HEK293 (cell line): Measurements from ENCODE around the gene ZNF664.

Experiments
- GLI2 ChIP-seq: fragments of 450-650 bp; formaldehyde crosslinking; IDR thresholded peaks from 2 replicates; pipeline ENCODE4; 2017; ENCODE audit warnings: missing biosample characterization, missing genetic modification characterization, low read depth, borderline replicate concordance
- PRDM1 ChIP-seq: fragments of 450-650 bp; formaldehyde crosslinking; IDR thresholded peaks from 2 replicates; pipeline ENCODE4; 2016; ENCODE audit warnings: missing biosample characterization, missing genetic modification characterization
- PRDM6 ChIP-seq: fragments of 450-650 bp; formaldehyde crosslinking; IDR thresholded peaks from 2 replicates; pipeline ENCODE4 v1.5.1; 2017; ENCODE audit warnings: missing biosample characterization, missing genetic modification characterization
- REPIN1 ChIP-seq: fragments of 450-650 bp; formaldehyde crosslinking; IDR thresholded peaks from 2 replicates; pipeline ENCODE4 v1.5.1; 2017; ENCODE audit warnings: missing biosample characterization, missing genetic modification characterization, low read depth
- SETDB1 ChIP-seq: IDR thresholded peaks from one replicate; pipeline ENCODE4 v1.6.1; 2017; ENCODE audit warnings: mild to moderate bottlenecking, low read length, moderate library complexity, mixed read lengths; ENCODE audit not compliant: insufficient read length
- TCF7L2 ChIP-seq: IDR thresholded peaks from 2 replicates; pipeline ENCODE4 v1.6.1; 2011; ENCODE audit warnings: low read depth, mild to moderate bottlenecking, inconsistent platforms, low read length, moderate library complexity, borderline replicate concordance
- YY1 ChIP-seq: fragments of 450-650 bp; formaldehyde crosslinking; IDR thresholded peaks from 2 replicates; pipeline ENCODE4 v1.5.1; 2018; ENCODE audit warnings: missing biosample characterization, missing genetic modification characterization
- ZBTB17 ChIP-seq: fragments of 450-650 bp; formaldehyde crosslinking; IDR thresholded peaks from 2 replicates; pipeline ENCODE4 v1.5.1; 2016; ENCODE audit warnings: missing biosample characterization, missing genetic modification characterization
- ZBTB44 ChIP-seq: fragments of 450-650 bp; IDR thresholded peaks from 2 replicates; pipeline ENCODE4 v1.5.1; 2018; ENCODE audit warnings: missing biosample characterization, mild to moderate bottlenecking, missing genetic modification characterization
- ZBTB8A ChIP-seq: fragments of 450-650 bp; formaldehyde crosslinking; IDR thresholded peaks from 2 replicates; pipeline ENCODE4 v1.5.1; 2016; ENCODE audit warnings: missing biosample characterization, missing genetic modification characterization
- ZFHX2 ChIP-seq: fragments of 450-650 bp; formaldehyde crosslinking; conservative IDR thresholded peaks from 2 replicates; pipeline ENCODE4 v1.5.1; 2016; ENCODE audit warnings: missing biosample characterization, missing genetic modification characterization
- ZFP37 ChIP-seq: fragments of 450-650 bp; formaldehyde crosslinking; IDR thresholded peaks from 2 replicates; pipeline ENCODE4 v1.5.1; 2016; ENCODE audit warnings: missing biosample characterization, missing genetic modification characterization
- ZNF133 ChIP-seq: fragments of 450-650 bp; formaldehyde crosslinking; IDR thresholded peaks from 2 replicates; pipeline ENCODE4 v1.5.1; 2016; ENCODE audit warnings: missing biosample characterization, missing genetic modification characterization
- ZNF146 ChIP-seq: fragments of 450-650 bp; formaldehyde crosslinking; IDR thresholded peaks from 2 replicates; pipeline ENCODE4 v1.5.1; 2016; ENCODE audit warnings: missing biosample characterization, missing genetic modification characterization
- ZNF169 ChIP-seq: fragments of 450-650 bp; formaldehyde crosslinking; IDR thresholded peaks from 2 replicates; pipeline ENCODE4 v1.5.1; 2016; ENCODE audit warnings: missing biosample characterization, missing genetic modification characterization
- ZNF335 ChIP-seq: fragments of 450-650 bp; formaldehyde crosslinking; conservative IDR thresholded peaks from 2 replicates; pipeline ENCODE4 v1.5.1; 2016; ENCODE audit warnings: missing biosample characterization, missing genetic modification characterization
- ZNF354C ChIP-seq: fragments of 450-650 bp; formaldehyde crosslinking; IDR thresholded peaks from 2 replicates; pipeline ENCODE4 v1.5.1; 2016; ENCODE audit warnings: missing biosample characterization, missing genetic modification characterization, low read depth, borderline replicate concordance
- ZNF501 ChIP-seq: fragments of 450-650 bp; formaldehyde crosslinking; IDR thresholded peaks from 2 replicates; pipeline ENCODE4 v1.5.1; 2016; ENCODE audit warnings: missing biosample characterization, missing genetic modification characterization
- ZNF610 ChIP-seq: fragments of 450-650 bp; formaldehyde crosslinking; IDR thresholded peaks from 2 replicates; pipeline ENCODE4 v1.5.1; 2016; ENCODE audit warnings: missing biosample characterization, missing genetic modification characterization, borderline replicate concordance
- ZNF768 ChIP-seq: fragments of 450-650 bp; formaldehyde crosslinking; IDR thresholded peaks from 2 replicates; pipeline ENCODE4 v1.5.1; 2018; ENCODE audit warnings: missing biosample characterization, mild to moderate bottlenecking, missing genetic modification characterization
- TF ChIP-seq, protein P1 (sequence below): fragments of 450-650 bp; formaldehyde crosslinking; IDR thresholded peaks from 2 replicates; pipeline ENCODE4 v1.5.1; 2016; ENCODE audit warnings: missing biosample characterization, missing genetic modification characterization
- TF ChIP-seq, protein P2 (sequence below): fragments of 450-650 bp; formaldehyde crosslinking; IDR thresholded peaks from 2 replicates; pipeline ENCODE4 v1.5.1; 2016; ENCODE audit warnings: missing biosample characterization, missing genetic modification characterization
- TF ChIP-seq, protein P3 (sequence below): fragments of 450-650 bp; formaldehyde crosslinking; IDR thresholded peaks from 2 replicates; pipeline ENCODE4 v1.5.1; 2016; ENCODE audit warnings: missing biosample characterization, missing genetic modification characterization
- TF ChIP-seq, protein P4 (sequence below): fragments of 450-650 bp; formaldehyde crosslinking; IDR thresholded peaks from 2 replicates; pipeline ENCODE4 v1.5.1; 2016; ENCODE audit warnings: missing biosample characterization, missing genetic modification characterization

ZNF664 gene

DNA sequence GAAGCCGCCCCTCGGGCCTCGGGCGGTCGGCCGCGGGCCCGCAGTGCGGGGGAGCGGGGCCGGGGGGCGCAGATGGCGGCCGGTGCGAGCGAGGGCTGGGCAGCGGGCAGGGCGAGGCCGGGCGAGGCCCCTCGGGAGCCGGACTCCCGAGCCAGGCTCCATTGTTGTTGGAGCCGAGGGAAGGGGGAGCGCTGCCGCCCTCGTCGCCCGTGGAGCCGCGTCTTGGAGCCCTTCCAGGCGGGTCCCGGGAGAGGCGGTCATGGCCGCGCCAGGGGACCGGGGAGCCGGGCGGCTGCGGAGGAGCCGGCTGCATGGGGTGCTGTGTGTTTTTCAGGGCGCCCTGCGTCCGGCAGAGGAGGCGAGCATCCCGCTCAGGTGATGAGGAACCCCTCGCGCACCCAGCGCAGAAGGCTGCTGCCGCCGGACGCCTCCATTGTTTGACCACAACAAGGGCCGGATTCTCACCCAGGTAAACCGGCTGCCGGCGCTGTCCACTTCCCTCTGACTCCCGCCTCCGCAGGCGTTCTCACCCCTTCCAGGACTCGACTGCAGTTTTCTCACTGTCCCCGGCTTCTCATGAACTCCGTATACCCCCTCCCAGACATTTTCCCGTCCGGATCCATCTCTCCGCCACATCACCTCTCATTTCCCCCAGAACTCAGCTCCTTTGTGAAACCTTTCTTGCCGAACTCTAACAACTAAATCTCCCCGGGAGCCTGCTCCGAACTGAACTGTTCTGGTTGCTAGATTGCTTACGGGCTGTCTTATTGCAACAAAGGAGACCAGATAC, 732 bp downstream of the ZNF664 start (continued):
- TF ChIP-seq ZFHX2 (tag by site-specific recombination) = peak; percentile 26; the same call in 1 of the 2 replicates
- TF ChIP-seq, protein P1, sequence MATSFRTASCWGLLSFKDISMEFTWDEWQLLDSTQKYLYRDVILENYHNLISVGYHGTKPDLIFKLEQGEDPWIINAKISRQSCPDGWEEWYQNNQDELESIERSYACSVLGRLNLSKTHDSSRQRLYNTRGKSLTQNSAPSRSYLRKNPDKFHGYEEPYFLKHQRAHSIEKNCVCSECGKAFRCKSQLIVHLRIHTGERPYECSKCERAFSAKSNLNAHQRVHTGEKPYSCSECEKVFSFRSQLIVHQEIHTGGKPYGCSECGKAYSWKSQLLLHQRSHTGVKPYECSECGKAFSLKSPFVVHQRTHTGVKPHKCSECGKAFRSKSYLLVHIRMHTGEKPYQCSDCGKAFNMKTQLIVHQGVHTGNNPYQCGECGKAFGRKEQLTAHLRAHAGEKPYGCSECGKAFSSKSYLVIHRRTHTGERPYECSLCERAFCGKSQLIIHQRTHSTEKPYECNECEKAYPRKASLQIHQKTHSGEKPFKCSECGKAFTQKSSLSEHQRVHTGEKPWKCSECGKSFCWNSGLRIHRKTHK (tag by site-specific recombination) = no peak
- TF ChIP-seq, protein P2, sequence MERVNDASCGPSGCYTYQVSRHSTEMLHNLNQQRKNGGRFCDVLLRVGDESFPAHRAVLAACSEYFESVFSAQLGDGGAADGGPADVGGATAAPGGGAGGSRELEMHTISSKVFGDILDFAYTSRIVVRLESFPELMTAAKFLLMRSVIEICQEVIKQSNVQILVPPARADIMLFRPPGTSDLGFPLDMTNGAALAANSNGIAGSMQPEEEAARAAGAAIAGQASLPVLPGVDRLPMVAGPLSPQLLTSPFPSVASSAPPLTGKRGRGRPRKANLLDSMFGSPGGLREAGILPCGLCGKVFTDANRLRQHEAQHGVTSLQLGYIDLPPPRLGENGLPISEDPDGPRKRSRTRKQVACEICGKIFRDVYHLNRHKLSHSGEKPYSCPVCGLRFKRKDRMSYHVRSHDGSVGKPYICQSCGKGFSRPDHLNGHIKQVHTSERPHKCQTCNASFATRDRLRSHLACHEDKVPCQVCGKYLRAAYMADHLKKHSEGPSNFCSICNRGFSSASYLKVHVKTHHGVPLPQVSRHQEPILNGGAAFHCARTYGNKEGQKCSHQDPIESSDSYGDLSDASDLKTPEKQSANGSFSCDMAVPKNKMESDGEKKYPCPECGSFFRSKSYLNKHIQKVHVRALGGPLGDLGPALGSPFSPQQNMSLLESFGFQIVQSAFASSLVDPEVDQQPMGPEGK (tag by site-specific recombination) = peak; percentile 20; the same call in 1 of the 2 replicates
- TF ChIP-seq PRDM6 (tag by site-specific recombination) = no peak
- TF ChIP-seq ZNF335 = peak; percentile 85
- TF ChIP-seq GLI2 (tag by site-specific recombination) = no peak
- no peak for TF ChIP-seq REPIN1 (tag by site-specific recombination)
- TF ChIP-seq ZNF501 (tag by site-specific recombination) = 0 out of 2 replicates have a peak, but pooled peaks have one; percentile 40
- peak; percentile 55 for TF ChIP-seq YY1 (tag by site-specific recombination)
- no peak for TF ChIP-seq ZNF146 (tag by site-specific recombination)
- TF ChIP-seq PRDM1 (tag by site-specific recombination) = no peak
- TF ChIP-seq ZNF133 (tag by site-specific recombination) = no peak
- no peak for TF ChIP-seq SETDB1
- no peak for TF ChIP-seq ZNF354C (tag by site-specific recombination)
- TF ChIP-seq ZBTB17 = peak; percentile 79
- TF ChIP-seq ZNF610 (tag by site-specific recombination) = no peak
- TF ChIP-seq ZBTB44 = no peak
- TF ChIP-seq, protein P3, sequence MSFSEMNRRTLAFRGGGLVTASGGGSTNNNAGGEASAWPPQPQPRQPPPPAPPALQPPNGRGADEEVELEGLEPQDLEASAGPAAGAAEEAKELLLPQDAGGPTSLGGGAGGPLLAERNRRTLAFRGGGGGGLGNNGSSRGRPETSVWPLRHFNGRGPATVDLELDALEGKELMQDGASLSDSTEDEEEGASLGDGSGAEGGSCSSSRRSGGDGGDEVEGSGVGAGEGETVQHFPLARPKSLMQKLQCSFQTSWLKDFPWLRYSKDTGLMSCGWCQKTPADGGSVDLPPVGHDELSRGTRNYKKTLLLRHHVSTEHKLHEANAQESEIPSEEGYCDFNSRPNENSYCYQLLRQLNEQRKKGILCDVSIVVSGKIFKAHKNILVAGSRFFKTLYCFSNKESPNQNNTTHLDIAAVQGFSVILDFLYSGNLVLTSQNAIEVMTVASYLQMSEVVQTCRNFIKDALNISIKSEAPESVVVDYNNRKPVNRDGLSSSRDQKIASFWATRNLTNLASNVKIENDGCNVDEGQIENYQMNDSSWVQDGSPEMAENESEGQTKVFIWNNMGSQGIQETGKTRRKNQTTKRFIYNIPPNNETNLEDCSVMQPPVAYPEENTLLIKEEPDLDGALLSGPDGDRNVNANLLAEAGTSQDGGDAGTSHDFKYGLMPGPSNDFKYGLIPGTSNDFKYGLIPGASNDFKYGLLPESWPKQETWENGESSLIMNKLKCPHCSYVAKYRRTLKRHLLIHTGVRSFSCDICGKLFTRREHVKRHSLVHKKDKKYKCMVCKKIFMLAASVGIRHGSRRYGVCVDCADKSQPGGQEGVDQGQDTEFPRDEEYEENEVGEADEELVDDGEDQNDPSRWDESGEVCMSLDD (tag by site-specific recombination) = peak; percentile 74
- no peak for TF ChIP-seq ZNF768 (tag by site-specific recombination)
- peak; percentile 61 for TF ChIP-seq ZBTB8A (tag by site-specific recombination)
- TF ChIP-seq TCF7L2 = no peak
- TF ChIP-seq, protein P4, sequence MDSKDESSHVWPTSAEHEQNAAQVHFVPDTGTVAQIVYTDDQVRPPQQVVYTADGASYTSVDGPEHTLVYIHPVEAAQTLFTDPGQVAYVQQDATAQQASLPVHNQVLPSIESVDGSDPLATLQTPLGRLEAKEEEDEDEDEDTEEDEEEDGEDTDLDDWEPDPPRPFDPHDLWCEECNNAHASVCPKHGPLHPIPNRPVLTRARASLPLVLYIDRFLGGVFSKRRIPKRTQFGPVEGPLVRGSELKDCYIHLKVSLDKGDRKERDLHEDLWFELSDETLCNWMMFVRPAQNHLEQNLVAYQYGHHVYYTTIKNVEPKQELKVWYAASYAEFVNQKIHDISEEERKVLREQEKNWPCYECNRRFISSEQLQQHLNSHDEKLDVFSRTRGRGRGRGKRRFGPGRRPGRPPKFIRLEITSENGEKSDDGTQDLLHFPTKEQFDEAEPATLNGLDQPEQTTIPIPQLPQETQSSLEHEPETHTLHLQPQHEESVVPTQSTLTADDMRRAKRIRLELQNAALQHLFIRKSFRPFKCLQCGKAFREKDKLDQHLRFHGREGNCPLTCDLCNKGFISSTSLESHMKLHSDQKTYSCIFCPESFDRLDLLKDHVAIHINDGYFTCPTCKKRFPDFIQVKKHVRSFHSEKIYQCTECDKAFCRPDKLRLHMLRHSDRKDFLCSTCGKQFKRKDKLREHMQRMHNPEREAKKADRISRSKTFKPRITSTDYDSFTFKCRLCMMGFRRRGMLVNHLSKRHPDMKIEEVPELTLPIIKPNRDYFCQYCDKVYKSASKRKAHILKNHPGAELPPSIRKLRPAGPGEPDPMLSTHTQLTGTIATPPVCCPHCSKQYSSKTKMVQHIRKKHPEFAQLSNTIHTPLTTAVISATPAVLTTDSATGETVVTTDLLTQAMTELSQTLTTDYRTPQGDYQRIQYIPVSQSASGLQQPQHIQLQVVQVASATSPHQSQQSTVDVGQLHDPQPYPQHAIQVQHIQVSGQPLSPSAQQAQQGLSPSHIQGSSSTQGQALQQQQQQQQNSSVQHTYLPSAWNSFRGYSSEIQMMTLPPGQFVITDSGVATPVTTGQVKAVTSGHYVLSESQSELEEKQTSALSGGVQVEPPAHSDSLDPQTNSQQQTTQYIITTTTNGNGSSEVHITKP = peak; percentile 81
- TF ChIP-seq ZFP37 = no peak
- no peak for TF ChIP-seq ZNF169 (tag by site-specific recombination)
